WTC11 (cell line): ENCODE results near the gene GP9. TPM values are rescaled to one million over a fixed set of nuclear protein-coding genes. Genes with fewer than 3 reads are reported as not detected.

Experiments used
- ARID4B ChIP-seq: sonication (generic); formaldehyde crosslinking; IDR thresholded peaks from 2 replicates; pipeline ENCODE4 v1.8.0; 2023; ENCODE audit warnings: missing genetic modification reagents, mild to moderate bottlenecking, borderline replicate concordance
- ATF6 ChIP-seq: sonication (generic); formaldehyde crosslinking; IDR thresholded peaks from 2 replicates; pipeline ENCODE4 v1.8.1; 2023; ENCODE audit warnings: mild to moderate bottlenecking, missing genetic modification reagents
- E2F1 ChIP-seq: sonication (generic); formaldehyde crosslinking; IDR thresholded peaks from 2 replicates; pipeline ENCODE4 v1.8.0; 2022; ENCODE audit warnings: mild to moderate bottlenecking, missing genetic modification reagents
- FOXP4 ChIP-seq: sonication (generic); formaldehyde crosslinking; IDR thresholded peaks from 2 replicates; pipeline ENCODE4 v1.8.0; 2022; ENCODE audit warnings: mild to moderate bottlenecking, missing genetic modification reagents
- MAX ChIP-seq: sonication (generic); formaldehyde crosslinking; IDR thresholded peaks from 2 replicates; pipeline ENCODE4 v1.8.0; 2022; ENCODE audit warnings: mild to moderate bottlenecking, missing genetic modification reagents
- MLX ChIP-seq: sonication (generic); formaldehyde crosslinking; IDR thresholded peaks from 2 replicates; pipeline ENCODE4 v1.8.1; 2023; ENCODE audit warnings: mild to moderate bottlenecking, missing genetic modification reagents, moderate library complexity
- NR2C2 ChIP-seq: sonication (generic); formaldehyde crosslinking; IDR thresholded peaks from 2 replicates; pipeline ENCODE4 v1.8.0; 2022; ENCODE audit warnings: mild to moderate bottlenecking, missing genetic modification reagents
- PREB ChIP-seq: sonication (generic); formaldehyde crosslinking; IDR thresholded peaks from 2 replicates; pipeline ENCODE4 v1.8.1; 2022; ENCODE audit warnings: mild to moderate bottlenecking, missing genetic modification reagents, moderate library complexity, borderline replicate concordance
- RORB ChIP-seq: fragments of 250-450 bp; sonication (Bioruptor Pico); IDR thresholded peaks from 2 replicates; pipeline ENCODE4 v1.9.0; 2021; ENCODE audit warnings: mild to moderate bottlenecking
- STAT6 ChIP-seq: sonication (generic); formaldehyde crosslinking; conservative IDR thresholded peaks from 2 replicates; pipeline ENCODE4 v1.8.1; 2023; ENCODE audit warnings: mild to moderate bottlenecking, low read depth, missing genetic modification reagents, moderate library complexity
- ZNF121 ChIP-seq: sonication (generic); formaldehyde crosslinking; IDR thresholded peaks from 2 replicates; pipeline ENCODE4 v1.8.0; 2023; ENCODE audit warnings: missing genetic modification reagents
- ZNF263 ChIP-seq: sonication (generic); formaldehyde crosslinking; IDR thresholded peaks from 2 replicates; pipeline ENCODE4 v1.8.1; 2022; ENCODE audit warnings: low read depth, mild to moderate bottlenecking, moderate library complexity, missing genetic modification reagents
- ZNF317 ChIP-seq: sonication (generic); formaldehyde crosslinking; IDR thresholded peaks from 2 replicates; pipeline ENCODE4 v1.8.1; 2023; ENCODE audit warnings: low read depth, mild to moderate bottlenecking, moderate library complexity, missing genetic modification reagents, borderline replicate concordance
- ZNF396 ChIP-seq: fragments of 250-450 bp; sonication (Bioruptor Pico); IDR thresholded peaks from 2 replicates; pipeline ENCODE4 v1.8.0; 2021; ENCODE audit warnings: mild to moderate bottlenecking, moderate library complexity, borderline replicate concordance
- ZNF425 ChIP-seq: fragments of 250-450 bp; sonication (Bioruptor Pico); conservative IDR thresholded peaks from 2 replicates; pipeline ENCODE4 v1.9.0; 2021; ENCODE audit warnings: mild to moderate bottlenecking
- ZNF671 ChIP-seq: fragments of 250-450 bp; sonication (Bioruptor Pico); IDR thresholded peaks from 2 replicates; pipeline ENCODE4 v1.8.0; 2021; ENCODE audit warnings: mild to moderate bottlenecking
- ZSCAN18 ChIP-seq: fragments of 250-450 bp; sonication (Bioruptor Pico); IDR thresholded peaks from 2 replicates; pipeline ENCODE4 v2.1.2; 2022; ENCODE audit warnings: mild to moderate bottlenecking, moderate library complexity
- total RNA-seq: library from RNA; stranded (reverse); gene quantifications from 3 replicates; pipeline ENCODE4 v1.2.3, GENCODE V29; 2021

The GP9 gene
- total RNA-seq, 1 experiment from 2014 or later: not detected

- TF ChIP-seq ZNF396 (CRISPR knock-in tag): no peak
- no peak for TF ChIP-seq ZNF425 (CRISPR knock-in tag)
- TF ChIP-seq ZNF317 (CRISPR knock-in tag): peak; percentile 63
- peak; percentile 67 for TF ChIP-seq ZNF263 (CRISPR knock-in tag)
- peak; percentile 97 for TF ChIP-seq ARID4B
- TF ChIP-seq ZSCAN18: no peak
- TF ChIP-seq STAT6 (CRISPR knock-in tag): no peak
- TF ChIP-seq FOXP4 (CRISPR knock-in tag): peak; percentile 95
- peak; percentile 97 for TF ChIP-seq E2F1 (CRISPR knock-in tag)
- no peak for TF ChIP-seq MLX (CRISPR knock-in tag)
- no peak for TF ChIP-seq ZNF671 (CRISPR knock-in tag)
- no peak for TF ChIP-seq RORB (CRISPR knock-in tag)
- peak; percentile 63; the same call in 1 of the 2 replicates for TF ChIP-seq PREB (CRISPR knock-in tag)
- TF ChIP-seq NR2C2 (CRISPR knock-in tag): peak; percentile 80
- no peak for TF ChIP-seq ZNF121
- peak; percentile 99 for TF ChIP-seq MAX (CRISPR knock-in tag)
- TF ChIP-seq ATF6: no peak
These were observed 33.6 kb upstream of the GP9 start (continued) for GRCh38 chr3:129026728-129027543.
